NK-92 (cell line): ENCODE data around the gene CCDC87.
"Not testable (repeated sequence)": the region's sequence is repeated elsewhere in the genome, so short reads cannot be mapped to it uniquely, and the experiment has no call there.

Experiments
- DNase-seq: peaks from one replicate; lab custom pipeline; 2025; ENCODE audit not compliant: unreplicated experiment; lab: John Stamatoyannopoulos, UW

The CCDC87 gene

GRCh38 chr11:66592457-66593302 lies at the start of gene CCDC87, which contains the start of gene CCS:
CCDC87 (minus strand) TSS chr11:66593063; CDS start chr11:66593015, 48 bp downstream.
CCS (plus strand) TSS chr11:66593185; CDS start chr11:66593262, 77 bp downstream.
- peak; percentile 89 for DNase-seq

GRCh38 chr11:66641834-66642233 lies 49.0 kb upstream of the CCDC87 start:
- no peak for DNase-seq

GRCh38 chr11:66639814-66640340 lies 47.0 kb upstream of the CCDC87 start:
- not testable (repeated sequence) for DNase-seq

- DNase-seq = no peak
Measured at GRCh38 chr11:66639066-66639813, 46.4 kb upstream of the CCDC87 start.

GRCh38 chr11:66638177-66639065 lies 45.6 kb upstream of the CCDC87 start, which contains the start of gene RBM4:
RBM4 (plus strand) TSS chr11:66638703; CDS start chr11:66639712, 1,009 bp downstream.
- peak; percentile 96 for DNase-seq

GRCh38 chr11:66637557-66638176 lies 44.8 kb upstream of the CCDC87 start:
- no peak for DNase-seq

GRCh38 chr11:66636411-66636810 lies 43.5 kb upstream of the CCDC87 start:
- no peak for DNase-seq

GRCh38 chr11:66632952-66633351 lies 40.1 kb upstream of the CCDC87 start:
- DNase-seq = no peak

- no peak for DNase-seq
Measured at GRCh38 chr11:66631883-66632282, 39.0 kb upstream of the CCDC87 start.

GRCh38 chr11:66629356-66629755 lies 36.5 kb upstream of the CCDC87 start:
- DNase-seq = no peak

GRCh38 chr11:66628061-66628603 lies 35.3 kb upstream of the CCDC87 start:
- DNase-seq = no peak

GRCh38 chr11:66626926-66627325 lies 34.1 kb upstream of the CCDC87 start:
- no peak for DNase-seq

GRCh38 chr11:66626382-66626781 lies 33.5 kb upstream of the CCDC87 start:
- no peak for DNase-seq

- DNase-seq = no peak
Measured at GRCh38 chr11:66625752-66626149, 32.9 kb upstream of the CCDC87 start.

- no peak for DNase-seq
Measured at GRCh38 chr11:66625041-66625751, 32.3 kb upstream of the CCDC87 start.

- no peak for DNase-seq
Measured at GRCh38 chr11:66624450-66624849, 31.6 kb upstream of the CCDC87 start.

- DNase-seq = no peak
Measured at GRCh38 chr11:66619080-66619554, 26.3 kb upstream of the CCDC87 start.

- no peak for DNase-seq
Measured at GRCh38 chr11:66617155-66617834, 24.4 kb upstream of the CCDC87 start.
